BLaER1 (cell line): ENCODE results near the gene C1QTNF7.

Experiments
- H3K27ac ChIP-seq: shearing (Covaris generic); formaldehyde crosslinking; 2 replicates; pipeline ENCODE4 v1.8.1; 2022
- H3K27me3 ChIP-seq: shearing (Covaris generic); formaldehyde crosslinking; 2 replicates; pipeline ENCODE4 v1.8.1; 2022
- H3K36me3 ChIP-seq: shearing (Covaris generic); formaldehyde crosslinking; 2 replicates; pipeline ENCODE4 v1.8.1; 2022
- H3K4me1 ChIP-seq: shearing (Covaris generic); formaldehyde crosslinking; 2 replicates; pipeline ENCODE4 v1.8.1; 2022
- H3K4me2 ChIP-seq: shearing (Covaris generic); formaldehyde crosslinking; 2 replicates; pipeline ENCODE4 v1.8.1; 2022
- H3K4me3 ChIP-seq: shearing (Covaris generic); formaldehyde crosslinking; 2 replicates; pipeline ENCODE4 v1.8.1; 2022
- H3K9ac ChIP-seq: shearing (Covaris generic); formaldehyde crosslinking; 2 replicates; pipeline ENCODE4 v1.8.1; 2022
- H3K9me3 ChIP-seq: shearing (Covaris generic); formaldehyde crosslinking; 2 replicates; pipeline ENCODE4 v1.8.1; 2022
- H4K20me1 ChIP-seq: shearing (Covaris generic); formaldehyde crosslinking; 2 replicates; pipeline ENCODE4 v1.8.1; 2022
- Cebpa-rat ChIP-seq: shearing (Covaris generic); IDR thresholded peaks from 2 replicates; pipeline ENCODE4 v1.8.1; 2022

The C1QTNF7 gene

DNA sequence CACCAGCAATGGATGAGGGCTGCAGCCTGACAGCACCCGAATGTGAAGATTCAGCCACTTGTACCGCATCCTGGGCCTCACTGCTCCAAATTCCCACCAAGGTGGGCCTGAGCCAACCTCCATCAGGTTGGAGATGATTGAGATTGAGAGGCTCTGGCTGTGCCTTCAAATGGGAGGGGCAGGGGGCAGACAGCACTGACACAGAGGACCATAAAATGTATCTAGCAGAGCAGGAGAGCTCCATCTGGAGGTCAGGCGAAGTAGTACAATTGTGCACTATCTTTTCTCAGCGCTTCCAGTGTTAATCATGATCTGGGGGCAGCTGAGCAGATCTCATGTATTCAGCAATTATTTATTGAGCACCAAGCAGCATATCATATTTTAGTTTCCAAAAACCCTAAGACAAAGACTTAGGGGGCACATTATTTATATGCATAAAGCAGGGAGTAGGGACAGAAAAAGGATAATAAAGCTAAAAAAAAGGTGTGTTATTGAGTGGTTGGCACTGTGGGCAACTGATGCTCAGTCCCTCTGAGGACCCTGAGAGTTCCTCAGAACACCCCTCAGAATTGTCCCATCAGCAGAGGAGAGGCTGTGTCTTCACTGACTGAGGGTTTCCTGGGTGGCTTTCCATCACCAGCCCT is 31.6 kb upstream of the C1QTNF7 start:
- no peak overlapping the region for H3K4me2 ChIP-seq
- H3K9ac ChIP-seq: no peak overlapping the region
- H4K20me1 ChIP-seq: no peaks in the 10 kb centered on the region
- no peaks in the 10 kb centered on the region for H3K36me3 ChIP-seq
- H3K27ac ChIP-seq: no peak overlapping the region
- H3K4me1 ChIP-seq: peaks cover 30% of the 10 kb centered on the region
- H3K27me3 ChIP-seq: no peaks in the 10 kb centered on the region
- peaks cover 15% of the 10 kb centered on the region for H3K9me3 ChIP-seq
- no peak for TF ChIP-seq Cebpa-rat
- no peak overlapping the region for H3K4me3 ChIP-seq

DNA sequence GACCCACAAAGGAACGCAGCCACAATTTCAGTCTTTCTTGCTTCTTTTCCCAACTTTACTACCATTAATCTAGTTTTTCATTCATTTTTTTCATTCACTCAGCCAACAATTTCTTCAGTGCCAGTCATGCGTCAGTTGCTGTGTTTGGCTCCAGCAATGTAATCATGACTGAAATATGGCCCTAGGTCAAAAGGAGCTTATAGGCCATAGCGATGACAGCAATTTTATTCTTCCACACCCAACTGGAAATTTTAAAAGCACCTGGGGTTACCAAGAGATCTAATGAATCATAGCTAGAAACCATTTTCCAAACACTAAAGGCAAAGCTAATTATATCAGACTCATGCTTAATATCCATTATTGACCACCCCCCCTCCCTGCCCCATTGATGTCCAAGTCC is 29.8 kb upstream of the C1QTNF7 start:
- Histone ChIP-seq H3K4me2 (no peak overlapping the region), H3K4me1 (peaks cover 47% of the 10 kb centered on the region), H3K4me3 (no peak overlapping the region), H3K27me3 (no peaks in the 10 kb centered on the region), H3K36me3 (no peaks in the 10 kb centered on the region), H3K27ac (no peak overlapping the region), H4K20me1 (no peaks in the 10 kb centered on the region), H3K9ac (no peak overlapping the region), H3K9me3 (peaks cover 10% of the 10 kb centered on the region)
- TF ChIP-seq Cebpa-rat: no peak

DNA sequence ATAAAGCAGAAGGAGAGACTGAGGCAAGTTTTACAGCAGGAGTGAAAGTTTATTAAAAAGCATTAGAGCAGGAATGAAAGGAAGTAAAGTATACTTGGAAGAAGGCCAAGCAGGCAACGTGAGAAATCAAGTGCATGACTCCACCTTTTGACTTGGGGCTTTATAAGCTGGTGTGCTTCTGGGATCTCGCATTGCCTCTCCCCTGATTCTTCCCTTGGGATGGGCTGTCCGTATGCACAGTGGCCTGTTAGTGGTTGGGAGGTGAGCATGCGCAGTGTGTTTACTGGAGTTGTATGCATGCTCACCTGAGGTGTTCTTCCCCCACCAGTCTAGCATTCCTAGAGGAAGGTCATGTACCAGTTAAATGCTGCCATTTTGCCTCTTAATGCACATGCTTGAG is 29.1 kb upstream of the C1QTNF7 start:
- Histone ChIP-seq H3K9ac (no peak overlapping the region), H4K20me1 (no peaks in the 10 kb centered on the region), H3K4me1 (peaks cover 54% of the 10 kb centered on the region), H3K4me2 (peak overlapping the region; percentile 79), H3K27me3 (no peaks in the 10 kb centered on the region), H3K27ac (no peak overlapping the region), H3K4me3 (no peak overlapping the region), H3K36me3 (no peaks in the 10 kb centered on the region), H3K9me3 (peaks cover 5% of the 10 kb centered on the region; the same call in 1 of the 2 replicates)
- no peak for TF ChIP-seq Cebpa-rat

DNA sequence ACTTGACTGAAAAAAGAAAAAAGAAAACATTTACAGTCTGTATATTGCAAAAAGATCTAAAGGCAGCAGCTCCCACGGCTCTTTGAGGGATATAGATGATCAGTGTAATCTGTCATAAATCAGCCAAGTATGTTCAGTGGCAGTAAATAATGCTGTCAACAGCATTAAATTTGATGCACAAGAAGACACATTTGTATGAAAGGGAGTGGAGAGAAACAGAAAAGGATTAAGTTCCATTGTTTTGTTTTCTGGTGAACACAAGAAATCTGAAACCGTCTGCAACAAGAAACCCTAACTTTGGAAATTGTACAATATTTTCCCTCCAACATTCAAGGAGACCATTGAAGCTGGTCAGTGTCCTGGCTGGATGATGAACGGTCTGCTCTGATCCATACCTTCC is 27.6 kb upstream of the C1QTNF7 start:
- Histone ChIP-seq H3K27me3 (no peaks in the 10 kb centered on the region), H3K4me1 (peaks cover 68% of the 10 kb centered on the region), H4K20me1 (no peaks in the 10 kb centered on the region), H3K36me3 (no peaks in the 10 kb centered on the region), H3K4me3 (peak overlapping the region; percentile 45; the same call in 1 of the 2 replicates), H3K4me2 (peak overlapping the region; percentile 79), H3K9ac (peak overlapping the region; percentile 75), H3K27ac (peak overlapping the region; percentile 92), H3K9me3 (peaks cover 5% of the 10 kb centered on the region; the same call in 1 of the 2 replicates)
- TF ChIP-seq Cebpa-rat: no peak

DNA sequence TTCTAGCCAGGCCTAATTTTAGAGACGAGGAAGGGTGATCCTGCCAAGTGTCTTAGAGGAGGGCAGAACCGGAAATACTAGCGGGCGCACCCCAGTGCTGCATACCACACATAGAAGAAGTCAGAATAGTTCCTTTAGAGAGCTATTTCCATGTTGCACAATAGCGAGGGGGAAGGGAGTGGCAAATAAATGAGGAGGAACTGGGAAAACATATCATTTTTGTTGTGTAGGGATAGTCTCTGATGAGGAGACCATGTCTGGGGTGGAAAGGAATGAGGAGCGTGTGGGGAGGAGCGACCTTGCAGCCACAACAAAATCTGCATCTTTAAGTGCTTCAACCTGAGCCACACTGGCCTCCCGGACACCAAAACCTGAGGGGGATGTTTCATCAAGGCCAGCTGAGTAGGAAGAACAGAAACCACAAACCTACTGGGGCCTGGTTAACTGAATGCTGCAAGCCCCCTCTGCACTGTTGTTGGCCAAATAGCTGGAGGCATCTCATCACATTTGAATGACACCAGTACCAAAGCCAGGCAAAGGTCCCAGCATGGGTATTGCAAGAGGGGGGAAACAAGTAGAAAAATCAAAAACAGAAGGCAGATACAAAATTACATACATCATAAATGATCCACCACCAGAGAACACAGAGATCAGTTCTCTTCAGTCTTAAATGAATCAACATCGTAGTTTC is 26.7 kb upstream of the C1QTNF7 start:
- peak; percentile 97 for TF ChIP-seq Cebpa-rat
- Histone ChIP-seq H3K27ac (peak overlapping the region; percentile 92), H4K20me1 (no peaks in the 10 kb centered on the region), H3K27me3 (no peaks in the 10 kb centered on the region), H3K9ac (peak overlapping the region; percentile 75), H3K36me3 (no peaks in the 10 kb centered on the region), H3K4me1 (peaks cover 77% of the 10 kb centered on the region), H3K4me2 (peak overlapping the region; percentile 79), H3K9me3 (peaks cover 5% of the 10 kb centered on the region; the same call in 1 of the 2 replicates), H3K4me3 (peak overlapping the region; percentile 45; the same call in 1 of the 2 replicates)

DNA sequence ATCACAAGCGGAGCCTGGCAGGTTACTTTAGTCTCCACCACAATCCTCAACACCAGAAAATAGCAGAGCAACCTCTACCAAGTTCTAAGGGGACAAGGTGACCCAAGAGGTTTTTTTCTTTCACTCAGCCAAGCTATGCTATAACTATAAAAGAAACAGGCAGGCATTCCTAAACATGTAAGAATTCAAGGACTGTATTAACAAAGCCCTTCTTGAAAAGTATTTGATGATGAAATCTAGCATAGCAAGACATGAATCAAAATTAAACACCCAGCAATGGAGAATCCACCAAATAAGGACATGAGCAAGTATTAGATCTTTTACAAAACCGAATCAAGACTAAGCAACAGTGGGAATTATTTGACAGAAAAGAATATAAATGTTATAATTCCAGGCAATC is 25.7 kb upstream of the C1QTNF7 start:
- H3K27me3 ChIP-seq: no peaks in the 10 kb centered on the region
- H3K4me2 ChIP-seq: peak overlapping the region; percentile 79
- H4K20me1 ChIP-seq: no peaks in the 10 kb centered on the region
- peak overlapping the region; percentile 45; the same call in 1 of the 2 replicates for H3K4me3 ChIP-seq
- H3K9me3 ChIP-seq: peaks cover under 1% of the 10 kb centered on the region; the same call in 1 of the 2 replicates
- peak overlapping the region; percentile 75 for H3K9ac ChIP-seq
- peak overlapping the region; percentile 92 for H3K27ac ChIP-seq
- H3K36me3 ChIP-seq: no peaks in the 10 kb centered on the region
- TF ChIP-seq Cebpa-rat: no peak
- H3K4me1 ChIP-seq: peaks cover 81% of the 10 kb centered on the region

DNA sequence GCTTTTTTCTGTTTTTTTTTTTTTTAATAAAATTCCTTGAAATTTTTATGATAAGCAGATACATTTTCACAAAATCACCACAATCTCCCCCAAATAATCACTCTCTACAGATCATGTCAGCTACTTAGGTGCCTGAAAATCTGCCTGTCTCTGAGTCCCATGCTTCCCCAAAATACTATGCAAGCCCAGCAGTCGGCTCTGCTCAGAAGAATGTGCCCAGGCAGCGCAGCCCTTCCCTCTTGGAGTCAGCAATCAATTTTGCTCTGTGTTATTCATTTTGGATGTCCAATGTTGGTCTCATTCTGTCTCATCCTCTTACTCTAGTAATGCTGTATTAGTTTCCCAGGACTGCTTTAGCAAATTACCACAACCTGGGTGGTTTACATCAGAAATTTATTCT is 24.9 kb upstream of the C1QTNF7 start:
- peak overlapping the region; percentile 92 for H3K27ac ChIP-seq
- peaks cover 81% of the 10 kb centered on the region for H3K4me1 ChIP-seq

DNA sequence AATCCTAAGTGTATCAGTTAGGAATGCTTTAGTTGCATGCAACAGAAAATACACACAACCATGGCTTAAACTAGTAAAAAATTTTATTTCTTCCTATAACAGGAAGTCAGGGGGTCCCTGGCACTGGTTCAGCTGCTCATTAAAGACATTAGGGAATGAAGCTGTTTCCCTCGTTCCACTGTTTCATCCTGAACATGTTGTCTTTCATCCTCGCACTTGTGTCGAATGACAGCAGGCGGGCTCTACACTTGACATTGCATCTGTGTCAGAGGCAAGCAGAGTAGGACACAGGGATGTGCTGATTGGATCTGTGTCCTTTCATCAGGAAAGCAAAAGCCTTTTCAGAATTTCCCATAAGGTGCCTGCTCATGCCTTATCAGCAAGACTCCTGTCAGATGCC is 22.8 kb upstream of the C1QTNF7 start:
- peaks cover 72% of the 10 kb centered on the region for H3K4me1 ChIP-seq
- H3K4me2 ChIP-seq: peak overlapping the region; percentile 17
- H3K9me3 ChIP-seq: no peaks in the 10 kb centered on the region

More for the DNA sequence above, 24.9 kb upstream of the C1QTNF7 start:
- H3K4me2 ChIP-seq: peak overlapping the region; percentile 79
- H3K27me3 ChIP-seq: no peaks in the 10 kb centered on the region
- H3K4me3 ChIP-seq: no peak overlapping the region
- H3K9ac ChIP-seq: no peak overlapping the region
- TF ChIP-seq Cebpa-rat: no peak
- H3K9me3 ChIP-seq: no peaks in the 10 kb centered on the region
- no peaks in the 10 kb centered on the region for H3K36me3 ChIP-seq
- no peaks in the 10 kb centered on the region for H4K20me1 ChIP-seq

DNA sequence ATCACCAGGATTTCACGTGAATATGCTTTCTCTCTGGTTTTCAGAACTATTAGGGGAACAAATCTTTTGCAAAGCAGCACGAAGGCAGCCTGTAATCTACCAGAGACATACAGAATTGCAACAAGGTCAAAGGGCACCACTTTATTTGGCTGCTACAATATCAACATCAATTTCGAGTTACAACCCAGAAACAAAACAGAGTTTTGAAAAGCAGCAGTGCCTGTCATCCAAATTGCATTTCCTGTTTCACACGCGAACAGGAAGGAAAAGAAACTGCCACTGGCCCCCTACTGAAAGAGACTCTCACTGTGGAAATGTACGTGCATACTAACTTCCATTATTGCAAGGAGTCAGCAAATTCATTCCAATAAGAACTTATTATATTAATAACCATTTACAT is 17.1 kb upstream of the C1QTNF7 start:
- Histone ChIP-seq H3K4me2 (peak overlapping the region; percentile 73), H3K9me3 (no peaks in the 10 kb centered on the region), H3K9ac (peak overlapping the region; percentile 23; the same call in 1 of the 2 replicates), H3K27me3 (no peaks in the 10 kb centered on the region), H3K36me3 (no peaks in the 10 kb centered on the region), H4K20me1 (no peaks in the 10 kb centered on the region), H3K27ac (peak overlapping the region; percentile 75), H3K4me3 (peak overlapping the region; percentile 21; the same call in 1 of the 2 replicates), H3K4me1 (peaks cover 73% of the 10 kb centered on the region)
- no peak for TF ChIP-seq Cebpa-rat

More for the DNA sequence above, 22.8 kb upstream of the C1QTNF7 start:
- Histone ChIP-seq H3K36me3 (no peaks in the 10 kb centered on the region), H3K27ac (no peak overlapping the region), H4K20me1 (no peaks in the 10 kb centered on the region), H3K27me3 (no peaks in the 10 kb centered on the region), H3K9ac (no peak overlapping the region), H3K4me3 (no peak overlapping the region)
- TF ChIP-seq Cebpa-rat: no peak

DNA sequence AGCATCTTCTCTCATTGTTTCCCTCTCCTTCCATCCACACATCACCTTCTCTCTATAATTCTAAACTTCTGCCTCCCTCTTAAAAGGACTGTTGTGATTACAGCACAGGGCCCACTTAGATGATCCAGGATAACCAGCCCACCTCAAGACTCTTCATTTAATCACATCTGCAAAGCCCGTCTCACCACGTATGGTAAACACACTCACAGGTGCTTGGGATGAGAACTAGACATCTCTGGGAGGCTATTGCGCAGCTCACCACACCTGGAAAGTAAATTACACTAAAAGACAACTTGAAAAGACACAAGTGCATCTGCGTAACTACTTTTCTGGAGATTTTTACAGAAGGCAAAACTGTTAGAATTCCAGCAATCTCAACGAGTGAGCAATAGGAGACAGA is 15.4 kb upstream of the C1QTNF7 start:
- peak overlapping the region; percentile 73 for H3K4me2 ChIP-seq
- H4K20me1 ChIP-seq: no peaks in the 10 kb centered on the region
- H3K36me3 ChIP-seq: no peaks in the 10 kb centered on the region
- no peak overlapping the region for H3K4me3 ChIP-seq
- no peak for TF ChIP-seq Cebpa-rat
- no peaks in the 10 kb centered on the region for H3K27me3 ChIP-seq
- H3K9me3 ChIP-seq: no peaks in the 10 kb centered on the region
- peak overlapping the region; percentile 75 for H3K27ac ChIP-seq
- no peak overlapping the region for H3K9ac ChIP-seq
- peaks cover 73% of the 10 kb centered on the region for H3K4me1 ChIP-seq
